ENCODE measurements around the gene WSCD1.

The WSCD1 gene

DNA sequence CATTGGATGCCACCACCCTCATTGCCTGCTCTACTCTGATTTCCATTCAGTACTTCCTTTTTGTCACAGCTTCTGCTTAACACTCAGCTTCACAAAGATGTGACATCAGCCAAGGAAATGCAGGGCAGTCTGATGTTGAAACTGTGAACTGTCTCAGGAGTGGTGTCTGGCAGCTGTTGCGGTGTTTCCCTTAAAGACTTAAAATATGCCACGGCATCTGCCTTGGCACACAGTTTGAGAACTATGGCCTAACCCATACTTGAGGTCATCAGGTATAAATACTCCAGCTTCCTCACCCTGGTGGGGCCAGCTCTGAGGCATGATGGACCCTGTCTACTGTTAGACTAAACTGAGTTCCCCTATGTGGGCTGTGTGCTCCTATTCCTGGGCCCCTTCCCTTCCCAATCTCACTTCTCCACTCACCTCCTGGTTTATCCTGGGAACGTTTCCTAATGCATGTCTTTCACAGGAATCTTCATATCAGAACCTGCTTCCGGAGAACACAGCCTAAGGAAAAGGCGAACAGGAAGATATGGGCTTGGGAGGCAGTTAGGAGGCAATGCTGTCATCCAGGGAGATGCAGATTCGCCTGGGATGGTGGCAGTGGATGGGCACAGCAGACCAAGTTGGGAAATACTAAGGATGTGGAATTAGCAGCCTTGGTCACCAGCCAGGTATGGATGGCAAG is 96.5 kb downstream of the WSCD1 start:
- TF ChIP-seq CTCF (IDR thresholded peaks at IDR 0.05; ENCODE audit: control insufficient read depth, insufficient read depth, low read depth, low read length, missing control alignments), result no peak
- H3K4me3 ChIP-seq (ENCODE audit: control insufficient read depth, low read depth, low read length), result no peak overlapping the region
- no peak for DNase-seq (ENCODE audit: low read depth)

GRCh38 chr17:6168296-6168695 is 98.1 kb downstream of the WSCD1 start:
- DNase-seq (ENCODE audit: low read depth), result no peak
- TF ChIP-seq CTCF (IDR thresholded peaks at IDR 0.05; ENCODE audit: control insufficient read depth, insufficient read depth, low read depth, low read length, missing control alignments), result no peak

DNA sequence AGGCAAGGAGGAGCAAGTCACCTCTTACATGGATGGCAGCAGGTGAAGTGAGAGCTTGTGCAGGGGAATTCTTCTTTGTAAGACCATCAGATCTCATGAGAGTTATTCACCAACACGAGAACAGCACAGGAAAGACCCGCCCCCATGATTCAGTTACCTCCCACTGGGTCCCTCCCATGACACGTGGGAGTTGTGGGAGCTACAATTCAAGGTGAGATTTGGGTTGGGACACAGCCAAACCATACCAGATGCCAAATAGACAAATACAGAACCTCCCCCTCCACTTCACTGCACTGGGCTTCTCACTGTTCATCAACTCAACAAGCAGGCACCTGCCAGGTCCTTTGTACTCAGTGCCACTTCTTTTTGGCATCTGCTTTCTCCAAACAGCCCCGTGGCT is 100.2 kb downstream of the WSCD1 start:
- TF ChIP-seq CTCF (IDR thresholded peaks at IDR 0.05; ENCODE audit: control insufficient read depth, insufficient read depth, low read depth, low read length, missing control alignments), result no peak
- no peak overlapping the region for H3K4me3 ChIP-seq (ENCODE audit: control insufficient read depth, low read depth, low read length)
- no peak for DNase-seq (ENCODE audit: low read depth)

More at GRCh38 chr17:6168296-6168695, 98.1 kb downstream of the WSCD1 start:
- no peak overlapping the region for H3K4me3 ChIP-seq (ENCODE audit: control insufficient read depth, low read depth, low read length)

- TF ChIP-seq CTCF (IDR thresholded peaks at IDR 0.05; ENCODE audit: control insufficient read depth, insufficient read depth, low read depth, low read length, missing control alignments), result no peak
- DNase-seq (ENCODE audit: low read depth), result no peak
- H3K4me3 ChIP-seq (ENCODE audit: control insufficient read depth, low read depth, low read length), result no peak overlapping the region
Observed at GRCh38 chr17:6172642-6173330, 102.6 kb downstream of the WSCD1 start.

DNA sequence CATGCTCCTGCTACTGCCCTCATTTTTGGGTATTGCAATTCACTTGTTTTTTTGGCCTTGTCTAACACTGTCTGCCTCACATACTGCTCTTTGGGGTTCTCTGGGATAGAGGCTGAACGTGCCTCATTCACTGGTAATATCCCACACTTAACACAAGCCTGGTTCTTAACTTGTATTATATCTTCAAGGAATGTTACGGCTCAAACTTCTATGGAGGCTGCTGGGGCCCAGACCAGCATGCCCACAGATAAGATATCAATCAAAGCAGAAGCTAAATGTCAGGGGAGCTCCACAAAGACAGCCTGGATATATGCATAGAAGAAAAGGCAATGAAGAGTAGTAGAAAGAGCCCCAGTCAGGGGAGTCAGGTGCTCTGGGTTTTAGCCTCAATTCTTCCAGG is 103.5 kb downstream of the WSCD1 start:
- H3K4me3 ChIP-seq (ENCODE audit: control insufficient read depth, low read depth, low read length), result no peak overlapping the region
- DNase-seq (ENCODE audit: low read depth), result no peak
- TF ChIP-seq CTCF (IDR thresholded peaks at IDR 0.05; ENCODE audit: control insufficient read depth, insufficient read depth, low read depth, low read length, missing control alignments), result no peak
